ENCODE results near the gene FAR2.
"Not testable (repeated sequence)": the region's sequence is repeated elsewhere in the genome, so short reads cannot be mapped to it uniquely, and the experiment has no call there.

The FAR2 gene

GRCh38 chr12:29273178-29273843, 124.2 kb downstream of the FAR2 start:
- Mint-ChIP-seq H3K4me1 (ENCODE audit: low read depth in 2 of 2) (no peaks in the 10 kb centered on the region), H3K27me3 (no peaks in the 10 kb centered on the region), H3K4me3 (no peak overlapping the region), H3K36me3 (ENCODE audit: insufficient read depth) (peaks cover 3% of the 10 kb centered on the region), H3K27ac (no peak overlapping the region), H3K9me3 (no peaks in the 10 kb centered on the region)
- ATAC-seq (replicated peaks) (no peak), DNase-seq (no peak)

DNA sequence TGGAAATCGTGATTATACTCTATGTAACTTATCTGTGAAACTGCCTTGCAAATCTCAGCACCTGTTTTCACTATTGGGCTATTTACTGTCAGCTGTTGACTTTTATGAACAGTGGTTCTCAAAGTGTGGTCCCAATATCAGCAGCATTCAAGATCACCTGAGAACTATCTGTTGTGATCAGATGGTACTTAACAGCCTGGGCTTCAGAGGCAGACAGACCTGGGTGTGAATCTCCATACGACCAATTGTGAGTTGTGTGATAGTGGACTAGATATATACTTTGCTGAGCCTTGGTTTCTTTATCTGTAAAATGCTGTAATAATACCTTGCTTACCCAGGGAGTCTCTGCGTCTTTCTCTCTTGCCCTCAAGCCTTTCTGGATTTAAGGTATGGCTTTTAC, 126.8 kb downstream of the FAR2 start:
- Mint-ChIP-seq H3K27ac (no peak overlapping the region), H3K4me3 (no peak overlapping the region)

GRCh38 chr12:29277231-29277630, 128.2 kb downstream of the FAR2 start:
- no peaks in the 10 kb centered on the region for H3K27me3 Mint-ChIP-seq
- no peak overlapping the region for H3K4me3 Mint-ChIP-seq
- H3K4me1 Mint-ChIP-seq (ENCODE audit: low read depth in 2 of 2), result no peaks in the 10 kb centered on the region
- DNase-seq (no peak), ATAC-seq (replicated peaks) (no peak)
- no peak overlapping the region for H3K27ac Mint-ChIP-seq
- H3K36me3 Mint-ChIP-seq (ENCODE audit: insufficient read depth), result no peaks in the 10 kb centered on the region
- H3K9me3 Mint-ChIP-seq, result no peaks in the 10 kb centered on the region

More for the DNA sequence above, 126.8 kb downstream of the FAR2 start:
- Mint-ChIP-seq H3K9me3 (no peaks in the 10 kb centered on the region), H3K36me3 (ENCODE audit: insufficient read depth) (no peaks in the 10 kb centered on the region), H3K27me3 (no peaks in the 10 kb centered on the region), H3K4me1 (ENCODE audit: low read depth in 2 of 2) (no peaks in the 10 kb centered on the region)
- DNase-seq (no peak), ATAC-seq (replicated peaks) (no peak)

GRCh38 chr12:29278673-29279420, 129.8 kb downstream of the FAR2 start:
- Mint-ChIP-seq H3K27ac (no peak overlapping the region), H3K9me3 (no peaks in the 10 kb centered on the region), H3K36me3 (ENCODE audit: insufficient read depth) (no peaks in the 10 kb centered on the region), H3K4me1 (ENCODE audit: low read depth in 2 of 2) (no peaks in the 10 kb centered on the region), H3K27me3 (no peaks in the 10 kb centered on the region), H3K4me3 (no peak overlapping the region)
- no peak for DNase-seq
- ATAC-seq (replicated peaks), result no peak

GRCh38 chr12:29281371-29282005, 132.4 kb downstream of the FAR2 start:
- Mint-ChIP-seq H3K4me3 (no peak overlapping the region), H3K27me3 (no peaks in the 10 kb centered on the region), H3K9me3 (no peaks in the 10 kb centered on the region), H3K4me1 (ENCODE audit: low read depth in 2 of 2) (no peaks in the 10 kb centered on the region), H3K36me3 (ENCODE audit: insufficient read depth) (no peaks in the 10 kb centered on the region), H3K27ac (no peak overlapping the region)
- ATAC-seq (replicated peaks) (no peak), DNase-seq (no peak)

DNA sequence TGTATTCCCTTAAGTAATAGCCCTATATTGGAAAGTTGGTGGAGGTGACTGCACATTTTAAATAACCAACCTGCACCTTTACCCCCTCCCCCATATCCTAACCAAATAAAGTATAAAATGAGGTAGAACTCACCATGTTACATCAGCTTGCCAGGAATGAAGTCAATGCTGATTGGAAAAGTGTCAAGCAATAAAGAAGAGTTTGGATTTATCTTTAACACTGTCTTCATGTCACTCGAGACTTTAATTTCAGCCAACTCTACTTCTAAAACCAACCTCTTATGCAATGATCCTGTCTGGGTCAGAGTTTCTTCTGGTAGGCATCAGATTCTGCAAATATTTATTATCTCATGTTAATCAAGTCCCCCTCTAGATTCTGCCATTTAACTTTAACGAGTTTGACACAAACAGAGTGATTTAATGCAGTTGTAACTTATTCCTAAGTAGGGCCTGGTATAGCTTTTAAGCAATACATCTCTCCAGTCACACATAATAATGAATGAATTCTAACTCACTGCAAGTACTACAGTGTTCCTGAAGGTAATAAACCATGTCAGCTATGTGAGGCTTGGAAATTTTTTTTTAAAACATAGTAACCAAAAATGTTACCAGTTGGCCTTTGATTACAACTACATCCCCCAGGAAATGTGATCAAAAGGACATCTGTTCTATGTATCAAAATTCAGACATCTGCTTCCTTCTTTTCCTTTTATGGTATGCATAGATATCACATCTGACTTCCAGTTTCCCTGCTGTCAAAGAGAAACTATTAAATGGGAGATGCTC, 133.1 kb downstream of the FAR2 start:
- Mint-ChIP-seq H3K27ac (no peak overlapping the region), H3K27me3 (no peaks in the 10 kb centered on the region), H3K4me1 (ENCODE audit: low read depth in 2 of 2) (no peaks in the 10 kb centered on the region), H3K9me3 (no peaks in the 10 kb centered on the region), H3K4me3 (no peak overlapping the region), H3K36me3 (ENCODE audit: insufficient read depth) (no peaks in the 10 kb centered on the region)
- no peak for ATAC-seq (replicated peaks)
- no peak for DNase-seq

- H3K36me3 Mint-ChIP-seq (ENCODE audit: insufficient read depth), result no peaks in the 10 kb centered on the region
- DNase-seq (no peak), ATAC-seq (replicated peaks) (no peak)
- no peaks in the 10 kb centered on the region for H3K9me3 Mint-ChIP-seq
- no peaks in the 10 kb centered on the region for H3K27me3 Mint-ChIP-seq
- H3K27ac Mint-ChIP-seq, result no peak overlapping the region
- no peak overlapping the region for H3K4me3 Mint-ChIP-seq
- H3K4me1 Mint-ChIP-seq (ENCODE audit: low read depth in 2 of 2), result no peaks in the 10 kb centered on the region
Observed at GRCh38 chr12:29283969-29284700, 135.1 kb downstream of the FAR2 start.

- ATAC-seq (replicated peaks), result no peak
- Mint-ChIP-seq H3K4me1 (ENCODE audit: low read depth in 2 of 2) (no peaks in the 10 kb centered on the region), H3K36me3 (ENCODE audit: insufficient read depth) (no peaks in the 10 kb centered on the region)
Observed at GRCh38 chr12:29286081-29286790, 137.2 kb downstream of the FAR2 start.

GRCh38 chr12:29287622-29288021, 138.5 kb downstream of the FAR2 start:
- Mint-ChIP-seq H3K27ac (no peak overlapping the region), H3K36me3 (ENCODE audit: insufficient read depth) (no peaks in the 10 kb centered on the region), H3K27me3 (no peaks in the 10 kb centered on the region), H3K9me3 (no peaks in the 10 kb centered on the region), H3K4me3 (no peak overlapping the region), H3K4me1 (ENCODE audit: low read depth in 2 of 2) (no peaks in the 10 kb centered on the region)
- ATAC-seq (replicated peaks), result no peak
- no peak for DNase-seq

More at GRCh38 chr12:29286081-29286790, 137.2 kb downstream of the FAR2 start:
- DNase-seq, result no peak
- Mint-ChIP-seq H3K9me3 (no peaks in the 10 kb centered on the region), H3K4me3 (no peak overlapping the region), H3K27ac (no peak overlapping the region), H3K27me3 (no peaks in the 10 kb centered on the region)

DNA sequence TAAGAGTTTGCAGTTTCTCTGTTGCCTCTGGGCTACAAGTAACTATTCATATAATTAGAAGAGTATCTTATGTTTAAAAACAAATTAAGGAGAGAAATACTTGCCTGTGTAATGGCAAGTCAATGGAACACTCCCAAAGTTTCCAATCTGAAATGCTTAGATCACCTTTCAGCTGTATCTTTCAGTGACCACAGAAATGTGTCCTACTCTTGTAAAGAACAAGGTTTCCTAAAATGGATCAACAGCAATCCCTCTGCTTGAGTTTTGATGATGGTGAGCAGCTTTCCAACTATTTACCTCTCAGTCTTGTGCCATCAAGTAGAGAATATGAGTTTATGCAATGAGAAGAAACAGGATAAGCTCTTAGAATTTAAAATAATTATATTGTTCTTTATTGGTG, 139.0 kb downstream of the FAR2 start:
- H3K36me3 Mint-ChIP-seq (ENCODE audit: insufficient read depth), result no peaks in the 10 kb centered on the region
- DNase-seq (no peak), ATAC-seq (replicated peaks) (no peak)
- no peaks in the 10 kb centered on the region for H3K4me1 Mint-ChIP-seq (ENCODE audit: low read depth in 2 of 2)
- H3K27ac Mint-ChIP-seq, result no peak overlapping the region
- no peaks in the 10 kb centered on the region for H3K27me3 Mint-ChIP-seq
- H3K9me3 Mint-ChIP-seq, result no peaks in the 10 kb centered on the region
- no peak overlapping the region for H3K4me3 Mint-ChIP-seq

GRCh38 chr12:29290475-29290874, 141.4 kb downstream of the FAR2 start:
- H3K36me3 Mint-ChIP-seq (ENCODE audit: insufficient read depth); H3K27me3 Mint-ChIP-seq; H3K4me1 Mint-ChIP-seq (ENCODE audit: low read depth in 2 of 2): not testable (repeated sequence)

DNA sequence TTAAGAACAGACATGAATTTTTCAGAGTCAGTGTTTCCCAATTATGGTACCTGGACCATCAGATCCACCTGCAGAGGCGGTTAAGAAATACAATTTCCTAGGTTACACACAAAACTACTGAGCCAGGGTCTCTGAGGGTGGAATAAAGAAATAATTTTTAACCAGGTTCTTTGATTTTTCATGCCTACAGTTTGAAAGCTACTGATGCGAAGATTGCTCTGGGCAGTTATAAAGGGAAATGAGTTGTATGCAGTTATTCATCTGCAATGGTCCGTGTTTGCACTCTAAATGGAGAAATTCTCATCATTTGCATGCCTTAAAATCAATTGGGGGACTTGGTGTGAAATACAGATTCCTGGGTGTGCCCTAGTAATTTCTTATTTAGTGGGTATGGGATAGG, 142.1 kb downstream of the FAR2 start:
- no peaks in the 10 kb centered on the region for H3K4me1 Mint-ChIP-seq (ENCODE audit: low read depth in 2 of 2)
- ATAC-seq (replicated peaks) (no peak), DNase-seq (no peak)
- H3K27ac Mint-ChIP-seq, result no peak overlapping the region
- no peaks in the 10 kb centered on the region for H3K9me3 Mint-ChIP-seq
- no peaks in the 10 kb centered on the region for H3K27me3 Mint-ChIP-seq
- no peak overlapping the region for H3K4me3 Mint-ChIP-seq
- no peaks in the 10 kb centered on the region for H3K36me3 Mint-ChIP-seq (ENCODE audit: insufficient read depth)

More at GRCh38 chr12:29290475-29290874, 141.4 kb downstream of the FAR2 start:
- not testable (repeated sequence) for DNase-seq; H3K9me3 Mint-ChIP-seq; H3K4me3 Mint-ChIP-seq; ATAC-seq (replicated peaks); H3K27ac Mint-ChIP-seq
